HG02763 (cell line): Measurements from ENCODE around the gene RPS23.
"Not testable (repeated sequence)": the region's sequence is repeated elsewhere in the genome, so short reads cannot be mapped to it uniquely, and the experiment has no call there.

ENCODE experiments used
- ATAC-seq: cut with Tn5 transposase; IDR thresholded peaks from one replicate; pipeline ENCODE4 v1.9.1; 2021; ENCODE audit warnings: mild to moderate bottlenecking, moderate library complexity; ENCODE audit not compliant: unreplicated experiment

The RPS23 gene

DNA sequence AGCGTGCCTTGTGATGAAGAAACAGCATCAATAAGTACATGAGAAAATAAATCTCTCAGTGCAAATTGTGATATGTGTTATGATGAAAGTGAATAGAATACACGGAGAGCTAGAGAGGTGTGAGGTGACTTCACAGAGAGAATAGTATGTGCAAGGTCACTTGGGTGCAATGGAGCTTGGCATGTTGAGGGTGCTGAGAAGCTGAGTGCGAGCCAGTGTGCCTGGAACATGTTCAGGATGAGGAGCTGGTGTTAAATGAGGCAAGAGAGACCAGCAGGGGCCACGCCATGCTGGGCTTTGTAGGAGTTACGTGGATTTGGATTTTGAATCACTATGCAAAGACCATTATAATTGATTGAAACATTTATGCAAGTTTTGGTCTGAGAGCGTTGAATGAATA is 12.8 kb upstream of the RPS23 start:
- no peak for ATAC-seq

- ATAC-seq, result no peak
These were observed 11.9 kb upstream of the RPS23 start for GRCh38 chr5:82290005-82290404.

GRCh38 chr5:82287625-82288024 is 9.5 kb upstream of the RPS23 start:
- ATAC-seq, result no peak

GRCh38 chr5:82285206-82285605 is 7.1 kb upstream of the RPS23 start:
- no peak for ATAC-seq

- no peak for ATAC-seq
These were observed 5.7 kb upstream of the RPS23 start for GRCh38 chr5:82283893-82284292.

- no peak for ATAC-seq
These were observed 687 bp upstream of the RPS23 start for GRCh38 chr5:82278711-82279370.

DNA sequence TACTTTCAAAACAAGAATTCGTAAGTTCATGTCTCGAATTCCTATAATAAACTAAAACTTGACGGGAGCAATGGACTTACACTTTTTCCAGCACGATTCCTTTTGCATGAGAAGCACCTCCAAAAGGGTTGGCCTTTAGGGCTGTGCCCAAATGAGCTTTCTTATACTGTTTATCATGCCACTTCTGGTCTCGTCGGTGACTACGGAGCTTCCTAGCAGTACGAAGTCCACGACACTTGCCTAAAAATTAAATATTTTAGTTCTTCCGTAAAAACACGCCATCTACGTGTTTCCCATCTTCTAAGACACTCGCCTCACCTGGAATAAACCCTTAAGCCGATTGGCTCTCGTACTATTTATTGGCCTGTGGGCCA is 554 bp downstream of the RPS23 start:
- no peak for ATAC-seq

GRCh38 chr5:82276800-82277612 is 1.1 kb downstream of the RPS23 start:
- no peak for ATAC-seq

- no peak for ATAC-seq
These were observed 2.9 kb downstream of the RPS23 start for GRCh38 chr5:82275216-82275664.

DNA sequence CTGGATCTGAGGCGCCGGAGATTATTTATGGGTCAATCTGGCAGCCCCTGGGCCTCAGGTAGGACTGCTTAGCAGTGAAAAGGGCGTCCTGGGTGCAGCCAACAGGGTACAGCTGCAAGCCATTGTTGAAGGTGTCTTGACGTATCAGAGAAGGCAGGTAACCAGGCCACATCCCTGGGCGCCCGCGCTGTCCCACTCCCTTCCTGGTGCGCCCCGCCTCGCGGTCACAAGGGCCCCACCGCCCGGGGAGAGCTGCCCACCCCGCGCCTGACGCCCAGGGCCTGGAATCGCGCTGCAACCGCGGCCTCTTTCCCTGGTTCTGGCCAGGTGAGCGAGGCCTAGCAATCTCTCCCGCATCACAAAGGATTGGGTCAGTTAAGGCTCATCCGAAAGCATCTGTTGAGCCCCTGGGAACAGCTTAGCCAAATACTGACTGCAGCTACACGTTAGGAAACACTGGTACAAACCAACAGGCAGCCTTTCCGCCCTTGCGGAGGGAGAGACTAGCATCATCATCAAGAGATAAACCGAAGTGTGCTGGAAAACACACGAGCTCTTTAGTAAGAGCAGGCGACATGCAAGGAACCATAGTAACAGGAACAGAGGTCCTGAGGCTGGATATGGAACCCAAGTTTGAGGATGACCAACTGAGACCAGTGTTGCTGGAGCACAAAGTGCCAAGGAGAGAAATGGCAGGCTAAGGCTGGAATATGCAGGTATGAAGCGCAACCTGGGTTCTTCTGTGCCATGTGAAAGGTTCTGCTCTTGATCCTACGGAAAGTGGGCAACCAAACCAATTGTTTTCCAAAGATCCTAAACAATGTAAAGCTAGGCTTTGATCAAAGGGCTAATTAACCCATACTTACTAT is 3.6 kb downstream of the RPS23 start:
- ATAC-seq, result no peak

- ATAC-seq, result not testable (repeated sequence)
These were observed 4.7 kb downstream of the RPS23 start for GRCh38 chr5:82273426-82273825.

DNA sequence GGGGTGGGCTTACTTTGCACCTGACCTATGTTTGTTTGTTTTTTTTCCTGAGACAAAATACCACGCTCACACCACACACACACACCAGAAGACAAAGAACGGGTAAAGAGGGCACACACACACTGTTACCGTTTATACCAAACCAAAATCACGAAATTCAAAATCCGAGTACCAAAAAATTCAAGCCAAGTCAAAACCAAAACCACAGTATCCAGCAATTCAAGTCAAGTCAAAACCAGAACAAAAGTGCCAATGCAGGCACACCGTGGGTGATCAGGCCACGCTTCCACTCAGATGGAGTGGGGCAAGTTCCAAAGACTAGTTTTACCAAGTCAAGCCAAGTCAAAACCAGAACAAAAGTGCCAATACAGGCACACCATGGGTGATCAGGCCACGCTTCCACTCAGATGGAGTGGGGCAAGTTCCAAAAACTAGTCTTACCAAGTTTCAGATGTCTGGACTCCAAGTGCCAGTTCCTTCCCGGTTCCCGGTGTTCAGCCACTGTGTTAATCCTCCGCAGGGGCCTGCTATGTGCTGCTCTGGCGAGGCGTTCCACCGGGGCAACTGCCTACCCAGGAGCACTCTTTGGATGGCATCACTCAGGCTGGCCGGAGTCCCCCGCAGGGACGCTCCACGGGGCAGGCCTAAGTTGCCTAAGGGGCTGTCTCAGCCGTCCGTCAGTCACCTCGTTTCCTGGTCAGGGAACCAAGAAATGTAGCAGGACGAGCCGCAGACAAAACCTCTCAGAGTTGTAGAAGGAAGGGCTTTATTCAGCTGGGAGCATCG is 5.4 kb downstream of the RPS23 start:
- ATAC-seq, result not testable (repeated sequence)

GRCh38 chr5:82269363-82269762 is 8.8 kb downstream of the RPS23 start:
- not testable (repeated sequence) for ATAC-seq

DNA sequence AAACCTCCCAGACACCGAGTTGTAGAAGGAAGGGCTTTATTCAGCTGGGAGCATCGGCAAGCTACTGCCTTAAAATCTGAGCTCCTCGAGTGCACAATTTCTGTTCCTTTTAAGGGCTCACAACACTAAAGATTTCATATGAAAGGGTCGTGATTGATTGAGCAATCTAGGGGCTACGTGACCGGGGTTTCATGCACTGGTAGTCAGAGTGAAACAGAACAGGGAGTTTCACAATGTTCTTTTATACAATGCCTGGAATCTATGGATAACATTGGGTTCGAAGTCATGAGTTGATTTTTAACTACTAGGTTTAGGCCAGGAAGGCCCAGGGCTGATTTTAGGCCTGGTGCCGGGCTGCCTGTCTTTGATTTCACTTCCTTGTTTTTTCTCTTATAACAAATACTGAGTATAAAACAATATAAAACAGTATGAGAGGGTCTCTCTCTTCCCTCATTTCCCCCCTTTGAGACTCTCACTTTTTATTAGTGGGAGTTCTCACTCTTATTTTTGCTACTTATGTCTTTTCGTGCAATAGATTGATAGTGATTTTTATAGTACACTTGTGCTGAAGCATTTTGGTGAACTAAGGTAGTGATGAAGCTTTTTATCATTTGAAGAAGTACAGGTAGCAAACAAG is 10.7 kb downstream of the RPS23 start:
- not testable (repeated sequence) for ATAC-seq

DNA sequence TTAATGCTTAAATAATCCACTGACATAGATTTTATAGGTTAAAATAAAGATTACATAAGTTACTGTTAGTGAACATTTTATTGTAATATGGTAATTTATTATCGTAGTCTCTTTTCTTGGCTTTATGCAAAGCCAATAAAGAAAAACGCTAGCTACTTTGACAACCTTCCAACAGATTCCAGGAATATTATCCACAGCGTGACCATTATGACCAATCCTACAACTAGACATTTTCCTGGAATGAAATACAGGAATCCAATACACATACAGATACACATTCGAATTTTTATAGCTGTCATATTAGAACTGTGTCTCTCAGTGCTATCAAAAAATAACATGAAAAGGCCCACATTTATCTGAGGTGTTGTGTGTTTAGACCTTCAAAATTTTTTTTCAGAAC is 13.1 kb downstream of the RPS23 start:
- ATAC-seq, result no peak

DNA sequence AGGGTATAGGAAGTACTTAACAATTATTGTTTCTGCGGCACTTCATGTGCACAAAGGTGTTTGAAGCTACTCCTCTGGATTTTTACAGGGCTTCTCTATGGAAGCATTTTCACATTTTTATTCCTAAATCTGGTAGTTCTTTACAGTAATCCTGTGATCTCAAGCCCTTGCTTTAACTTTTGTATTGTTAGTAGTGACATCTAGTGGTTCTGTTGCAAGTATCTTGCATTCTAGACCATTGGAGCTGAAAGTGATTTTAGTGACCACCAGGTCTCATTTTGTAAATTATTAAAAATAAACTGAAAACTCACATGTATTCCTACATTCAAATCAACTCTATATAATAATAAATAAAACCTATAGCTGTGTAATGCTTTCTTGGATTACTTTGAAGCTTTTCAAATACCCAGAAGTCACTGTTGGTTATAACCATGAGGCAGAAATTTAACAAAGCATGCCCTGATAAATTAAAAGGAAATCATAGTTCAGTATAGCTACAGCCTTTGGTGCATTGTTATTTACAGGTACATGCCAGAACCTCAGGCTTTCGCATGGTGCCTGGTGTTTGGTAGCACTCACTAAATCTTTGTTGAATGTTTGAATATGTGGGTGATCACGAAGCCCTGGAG is 18.9 kb downstream of the RPS23 start:
- no peak for ATAC-seq

DNA sequence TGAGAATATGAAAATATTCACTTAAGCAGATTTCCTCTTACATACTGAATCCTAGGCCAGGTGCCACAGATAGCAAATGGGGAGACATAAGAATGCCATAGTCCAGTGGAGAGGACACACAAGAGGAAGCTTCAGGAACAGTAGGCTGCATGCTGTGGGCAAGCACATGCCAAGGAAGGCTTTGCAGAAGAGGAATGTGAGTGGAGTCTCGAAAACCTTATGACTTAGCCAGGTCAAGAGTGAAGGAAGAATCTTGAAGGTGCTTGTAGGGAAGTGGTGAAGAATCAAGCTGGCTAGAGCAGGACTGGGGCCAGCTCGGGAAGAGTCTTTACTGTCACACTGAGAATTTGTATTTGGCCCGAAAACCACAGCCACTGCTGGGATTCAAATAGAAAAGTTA is 20.4 kb downstream of the RPS23 start:
- no peak for ATAC-seq

GRCh38 chr5:82257247-82257646 is 20.9 kb downstream of the RPS23 start:
- no peak for ATAC-seq

DNA sequence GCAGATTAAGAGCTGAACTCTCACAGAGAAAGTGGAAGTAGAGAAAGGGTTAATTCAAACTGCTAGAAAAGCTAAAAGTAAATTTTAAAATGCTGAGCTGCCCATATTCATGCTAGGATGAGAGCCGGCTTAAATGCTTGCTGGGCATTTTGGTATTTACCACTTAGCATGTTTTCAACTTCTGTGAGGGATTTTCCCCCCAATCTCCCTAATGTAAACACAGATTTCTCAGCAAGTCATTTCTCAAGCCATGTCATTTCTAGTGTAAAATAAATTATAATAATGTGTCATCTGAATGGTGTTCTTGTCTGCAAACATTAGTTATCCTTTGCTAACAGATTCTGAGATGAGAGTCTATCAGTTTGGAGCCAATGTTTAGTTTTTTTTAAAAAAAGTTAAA is 22.3 kb downstream of the RPS23 start:
- no peak for ATAC-seq

GRCh38 chr5:82252744-82253143 is 25.4 kb downstream of the RPS23 start:
- no peak for ATAC-seq
